H1 (cell line): ENCODE results near the gene SLC35F3. TPM values are rescaled to one million over a fixed set of nuclear protein-coding genes. Genes with fewer than 3 reads are reported as not detected.

ENCODE experiments used
- BACH1 ChIP-seq: IDR thresholded peaks from 2 replicates; pipeline ENCODE4 v1.6.1; 2012; ENCODE audit warnings: low read length, improper control_type of control experiment
- CREB1 ChIP-seq: IDR thresholded peaks from 2 replicates; pipeline ENCODE4 v1.6.1; 2012; ENCODE audit warnings: inconsistent platforms
- FOSL1 ChIP-seq: IDR thresholded peaks from 2 replicates; pipeline ENCODE4 v1.6.1; 2011; ENCODE audit warnings: mild to moderate bottlenecking, low read depth, low read length, moderate library complexity; ENCODE audit not compliant: insufficient read depth
- JUN ChIP-seq: IDR thresholded peaks from 2 replicates; pipeline ENCODE4 v1.6.1; 2011; ENCODE audit warnings: low read depth, mild to moderate bottlenecking, improper control_type of control experiment, low read length
- KDM1A ChIP-seq: fragments of 200-600, 300-600 bp; sonication (generic); IDR thresholded peaks from 2 replicates; pipeline ENCODE4 v1.7.1; 2016; ENCODE audit warnings: mild to moderate bottlenecking, low read length, borderline replicate concordance
- RNF2 ChIP-seq: fragments of 200-900, 300-1000 bp; sonication (generic); IDR thresholded peaks from 2 replicates; pipeline ENCODE4 v1.7.1; 2016; ENCODE audit warnings: borderline replicate concordance, low read depth, mild to moderate bottlenecking, antibody characterized with exemption, low read length; ENCODE audit not compliant: poor library complexity, severe bottlenecking; ENCODE audit errors: missing control alignments
- SAP30 ChIP-seq: fragments of 300-600 bp; sonication (generic); IDR thresholded peaks from 2 replicates; pipeline ENCODE4 v1.7.1; 2012; ENCODE audit warnings: low read length, moderate library complexity, mild to moderate bottlenecking, inconsistent platforms; ENCODE audit not compliant: insufficient read depth, insufficient replicate concordance
- SIN3A ChIP-seq, 2 experiments: IDR thresholded peaks in 1 of 2; conservative IDR thresholded peaks in 1 of 2; 2 replicates each; pipeline ENCODE4 v1.6.1; 2011 to 2012; ENCODE audit warnings: low read length in 2 of 2, improper control_type of control experiment in 1 of 2, low read depth in 1 of 2, mild to moderate bottlenecking in 1 of 2
- TAF7 ChIP-seq: optimal IDR thresholded peaks from 2 replicates; pipeline ENCODE3; 2011; ENCODE audit warnings: low read depth, mild to moderate bottlenecking, inconsistent platforms, low read length, moderate library complexity, borderline replicate concordance
- polyA plus RNA-seq, 7 experiments: library from polyadenylated mRNA; depleted of rRNA in 3 of 7; stranded (reverse) in 5 of 7; unstranded in 2 of 7; fragments of >200 nt in 5 of 7; fragments of 200-250 nt in 2 of 7; gene quantifications; 1 replicate in 5 of 7; 2 replicates in 1 of 7; 4 replicates in 1 of 7; pipeline versions ENCODE4 v1.2.1 to v1.2.3, GENCODE V29; 2011 to 2013; ENCODE audit warnings: missing spikeins in 2 of 7, mixed read lengths in 2 of 7
- total RNA-seq: library from RNA; stranded (reverse); fragmentation: NEBNext Ultra II Directional; extraction: Animal tissue kit (Norgen Biotek cat#: 25700); gene quantifications from 2 replicates; pipeline ENCODE4 v1.2.1, GENCODE V29; 2021

SLC35F3 gene
- total and polyA plus RNA-seq, 2 of the 8 experiments (the other 6 are each of a cell fraction or from before 2014, with no cell fraction given) = 0.78 to 1.2 TPM

DNA sequence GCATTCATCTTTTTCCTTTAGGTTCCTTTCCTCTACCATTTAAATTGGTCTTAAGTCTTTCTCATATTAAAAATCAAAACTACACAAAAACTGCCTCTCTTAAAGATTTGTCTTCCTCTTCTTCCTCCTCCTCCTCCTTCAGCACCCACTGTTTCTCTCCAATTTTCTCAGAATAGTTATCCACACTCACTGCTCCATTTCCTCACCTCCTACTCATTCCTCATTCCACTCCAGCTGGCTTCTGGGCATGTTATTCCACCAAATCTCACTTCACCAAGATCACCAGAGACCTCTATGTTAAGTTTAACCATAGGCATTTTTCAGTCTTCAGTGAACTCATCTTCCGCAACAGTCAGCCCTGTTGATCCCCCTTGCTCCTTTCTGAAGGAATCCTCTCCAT lies 173.7 kb downstream of the SLC35F3 start (continued):
- TF ChIP-seq CREB1 (no peak), BACH1 (no peak), KDM1A (no peak), RNF2 (no peak), TAF7 (no peak), FOSL1 (no peak), SAP30 (no peak), SIN3A (conservative IDR thresholded peaks at IDR 0.05 in 1 of 2, IDR thresholded peaks at IDR 0.05 in 1 of 2; ENCODE audit: low read depth in 1 of 2, low read length in 2 of 2) (no peak), JUN (no peak)
